Astrocyte (in vitro differentiated cells and primary cell): ENCODE results near the gene UMODL1.

Experiments used
- CTCF ChIP-seq: IDR thresholded peaks from 2 replicates; pipeline ENCODE4 v1.5.1; 2011; ENCODE audit warnings: low read depth, mild to moderate bottlenecking, inconsistent platforms, low read length, moderate library complexity; ENCODE audit not compliant: insufficient read depth
- EZH2 ChIP-seq: IDR thresholded peaks from 2 replicates; pipeline ENCODE4 v1.6.1; 2012; ENCODE audit warnings: mild to moderate bottlenecking, low read length, inconsistent platforms; ENCODE audit not compliant: insufficient read depth

- TF ChIP-seq CTCF: no peak
- TF ChIP-seq EZH2: no peak
These were observed 61.1 kb downstream of the UMODL1 start for GRCh38 chr21:42132183-42132582.
